OCI-LY7 (cell line): ENCODE data around the gene ST6GALNAC1.

Source experiments
- EZH2phosphoT487 ChIP-seq: fragments of 200-600 bp; sonication (generic); IDR thresholded peaks from 2 replicates; pipeline ENCODE4 v1.6.1; 2018; ENCODE audit warnings: low read depth, borderline replicate concordance, mild to moderate bottlenecking, mixed run types, antibody characterized with exemption, low read length, moderate library complexity, mixed read lengths
- TF ChIP-seq, protein P1 (sequence below): fragments of 200-600 bp; sonication (generic); conservative IDR thresholded peaks from 2 replicates; pipeline ENCODE4 v1.5.1; 2014; ENCODE audit warnings: mild to moderate bottlenecking, antibody characterized with exemption, low read length, moderate library complexity, mixed read lengths

DNA sequence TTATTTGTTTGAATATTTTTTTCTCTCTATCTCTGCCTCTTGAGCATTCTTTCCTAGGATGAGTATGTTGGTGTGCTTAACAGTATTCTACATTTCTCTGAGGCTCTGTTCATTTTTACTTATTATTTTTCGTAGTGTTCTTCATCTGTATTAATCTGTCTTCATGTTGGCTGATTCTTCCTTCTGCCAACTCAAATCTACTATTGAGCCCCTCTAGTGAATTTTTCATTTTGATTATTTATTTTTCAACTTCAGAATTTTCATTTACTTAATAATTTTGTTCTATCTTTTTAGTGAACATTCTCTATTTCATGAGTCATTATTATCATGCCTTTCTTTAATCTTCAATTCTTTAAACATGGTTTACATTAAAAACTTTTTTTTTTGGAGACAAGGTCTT is 3.2 kb upstream of the ST6GALNAC1 start:
- TF ChIP-seq, protein P1, sequence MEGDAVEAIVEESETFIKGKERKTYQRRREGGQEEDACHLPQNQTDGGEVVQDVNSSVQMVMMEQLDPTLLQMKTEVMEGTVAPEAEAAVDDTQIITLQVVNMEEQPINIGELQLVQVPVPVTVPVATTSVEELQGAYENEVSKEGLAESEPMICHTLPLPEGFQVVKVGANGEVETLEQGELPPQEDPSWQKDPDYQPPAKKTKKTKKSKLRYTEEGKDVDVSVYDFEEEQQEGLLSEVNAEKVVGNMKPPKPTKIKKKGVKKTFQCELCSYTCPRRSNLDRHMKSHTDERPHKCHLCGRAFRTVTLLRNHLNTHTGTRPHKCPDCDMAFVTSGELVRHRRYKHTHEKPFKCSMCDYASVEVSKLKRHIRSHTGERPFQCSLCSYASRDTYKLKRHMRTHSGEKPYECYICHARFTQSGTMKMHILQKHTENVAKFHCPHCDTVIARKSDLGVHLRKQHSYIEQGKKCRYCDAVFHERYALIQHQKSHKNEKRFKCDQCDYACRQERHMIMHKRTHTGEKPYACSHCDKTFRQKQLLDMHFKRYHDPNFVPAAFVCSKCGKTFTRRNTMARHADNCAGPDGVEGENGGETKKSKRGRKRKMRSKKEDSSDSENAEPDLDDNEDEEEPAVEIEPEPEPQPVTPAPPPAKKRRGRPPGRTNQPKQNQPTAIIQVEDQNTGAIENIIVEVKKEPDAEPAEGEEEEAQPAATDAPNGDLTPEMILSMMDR = no peak
- TF ChIP-seq EZH2phosphoT487 = no peak
